AG20443 (cell line): ENCODE measurements around the gene CHML.

Source experiments
- DNase-seq: peaks from one replicate; pipeline ENCODE4 v3.0.0; 2012; ENCODE audit warnings: low spot score, mixed read lengths

The CHML gene

DNA sequence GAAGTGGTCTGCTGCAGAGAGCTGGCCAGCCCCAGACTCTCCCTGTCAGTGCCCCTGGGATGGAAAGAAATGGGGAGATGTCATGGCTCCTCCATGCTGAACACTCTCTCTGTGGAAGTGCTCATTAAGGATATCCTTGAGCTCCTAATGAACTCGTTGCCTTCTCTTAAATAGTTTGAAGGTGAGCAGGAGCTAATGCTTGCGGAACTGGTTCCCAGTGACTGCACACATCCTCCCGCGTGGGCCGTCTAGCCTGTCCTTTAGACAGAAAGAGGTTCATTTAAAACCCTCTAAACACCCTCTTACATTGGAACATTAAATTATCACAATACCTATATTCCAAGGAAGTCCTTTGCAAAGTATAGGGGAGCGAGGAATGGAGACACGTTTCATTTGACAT is 6.0 kb upstream of the CHML start:
- DNase-seq, result no peak

- peak; percentile 13 for DNase-seq
Observed at GRCh38 chr1:241645199-241645598, 5.0 kb upstream of the CHML start.

GRCh38 chr1:241644259-241644658 is 4.1 kb upstream of the CHML start:
- no peak for DNase-seq

- no peak for DNase-seq
Observed at GRCh38 chr1:241642593-241642944, 2.4 kb upstream of the CHML start.

DNA sequence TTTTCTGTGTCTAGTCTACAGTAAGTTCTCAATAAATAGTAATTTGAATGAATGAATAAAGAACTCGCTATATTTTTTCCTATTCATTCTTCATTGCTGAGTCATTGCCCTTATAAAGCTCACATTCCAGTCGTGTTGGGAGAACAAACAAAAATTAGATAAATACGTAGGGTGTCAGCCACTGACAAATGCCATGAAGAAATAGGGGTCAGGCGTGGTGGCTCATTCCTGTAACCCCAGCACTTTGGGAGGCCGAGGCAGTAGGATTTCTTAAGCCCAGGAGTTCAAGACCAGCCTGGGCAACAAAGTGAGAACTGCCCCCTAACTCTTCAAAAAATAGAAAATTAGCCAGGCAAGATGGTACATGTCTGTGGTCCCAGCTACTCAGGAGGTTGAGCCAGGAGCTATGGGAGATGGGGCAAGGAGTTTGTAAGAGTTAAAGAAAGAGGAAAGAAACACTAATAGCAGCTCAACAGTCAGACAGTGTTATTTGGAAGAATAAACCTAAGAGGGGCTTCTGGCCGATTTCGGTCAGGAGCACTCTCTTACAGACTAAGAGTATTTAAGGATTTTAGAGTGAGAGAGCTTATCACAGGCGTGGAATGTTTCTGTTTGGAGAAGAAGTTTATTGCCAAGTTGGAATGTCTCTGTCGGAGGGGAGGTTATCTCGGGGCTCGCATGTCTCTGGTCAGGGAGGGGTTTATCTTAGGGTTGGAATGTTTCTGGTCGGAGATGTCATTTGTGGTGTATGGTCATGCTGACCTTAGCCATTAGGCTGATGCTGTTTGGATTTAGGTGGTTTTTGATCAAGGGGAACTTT is 1.8 kb upstream of the CHML start:
- peak; percentile 45 for DNase-seq

DNA sequence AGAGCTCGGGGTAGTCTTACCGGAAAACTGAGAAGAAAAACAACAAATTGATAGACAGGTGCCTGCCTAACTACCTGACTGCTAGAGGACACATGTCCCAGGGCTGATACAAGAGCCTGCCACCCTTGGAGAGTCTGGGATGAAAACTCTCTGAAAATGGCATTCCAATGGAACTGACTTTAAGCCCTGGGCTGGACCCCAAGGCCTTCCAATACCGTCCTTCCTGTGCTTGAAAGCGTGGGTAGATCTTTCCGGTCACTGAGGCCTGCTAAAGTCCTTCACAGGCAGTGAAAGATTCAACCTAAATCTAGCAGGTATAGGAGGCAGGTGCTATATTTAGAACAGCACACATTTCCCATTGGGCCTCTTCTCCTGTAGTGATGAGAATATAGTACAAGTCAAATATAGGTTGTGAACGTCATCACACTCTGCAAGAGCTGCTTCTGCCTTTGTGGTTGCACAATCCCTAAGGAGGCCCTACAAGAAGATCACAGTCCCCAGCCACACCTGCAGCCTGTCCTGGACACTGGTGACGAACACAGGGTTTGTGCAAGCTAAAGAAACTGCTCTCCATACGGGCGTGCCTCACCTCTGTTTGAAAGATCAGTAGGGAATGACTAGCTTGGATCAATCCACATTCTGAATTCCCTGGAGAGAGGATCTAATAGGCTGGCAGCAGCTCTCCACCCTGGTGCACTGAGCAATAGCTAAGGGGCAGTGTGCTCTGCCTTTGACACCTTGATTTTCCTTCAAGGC is 876 bp upstream of the CHML start:
- DNase-seq, result no peak

- peak; percentile 49 for DNase-seq
Observed at GRCh38 chr1:241639623-241640148, 483 bp downstream of the CHML start.

- no peak for DNase-seq
Observed at GRCh38 chr1:241638909-241639622, 1.1 kb downstream of the CHML start.

- DNase-seq, result no peak
Observed at GRCh38 chr1:241638099-241638682, 2.0 kb downstream of the CHML start.

- DNase-seq, result no peak
Observed at GRCh38 chr1:241637604-241638003, 2.6 kb downstream of the CHML start.

DNA sequence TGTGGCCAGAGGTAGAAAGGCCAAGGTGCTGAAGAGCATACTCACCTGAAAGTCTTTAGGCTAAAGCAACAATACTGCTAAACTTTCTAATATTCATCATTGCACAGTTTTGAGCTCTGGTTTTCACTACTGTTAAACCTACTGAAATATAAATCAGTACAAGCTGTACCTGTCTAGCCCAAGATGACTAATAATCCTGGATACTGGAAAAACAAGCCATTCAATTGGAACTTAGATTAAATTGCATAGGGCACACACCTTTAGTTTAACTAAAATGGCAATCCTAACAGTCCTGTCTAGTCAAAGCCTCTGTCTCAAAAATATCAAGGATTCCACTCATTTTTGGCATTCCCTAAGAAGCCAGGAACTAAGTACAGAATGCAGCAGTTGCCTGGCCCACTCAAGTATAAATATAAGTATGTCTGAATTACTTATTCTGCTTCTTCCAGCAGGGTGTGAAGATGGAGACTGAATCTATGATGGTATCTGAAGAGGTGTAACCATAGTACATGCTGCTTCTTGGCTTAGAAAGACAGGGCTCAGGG is 3.1 kb downstream of the CHML start:
- no peak for DNase-seq

DNA sequence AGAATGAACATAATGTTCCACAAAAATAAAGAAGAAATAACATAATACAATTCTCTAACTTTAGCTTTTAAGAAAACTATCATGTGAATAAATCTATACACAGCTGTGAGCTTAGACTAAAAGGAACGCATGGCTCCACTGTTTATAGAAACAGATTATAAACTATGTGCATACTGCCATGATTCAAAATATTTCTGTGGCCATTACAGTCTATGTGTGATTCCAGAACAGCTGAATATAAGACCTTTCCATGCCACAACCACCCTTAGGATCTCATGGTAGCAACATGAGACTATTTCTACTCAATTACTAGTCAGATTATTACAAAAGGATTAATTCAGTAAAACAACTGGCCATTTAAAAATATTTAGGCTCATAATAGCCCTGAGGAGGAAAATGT is 3.9 kb downstream of the CHML start:
- no peak for DNase-seq

DNA sequence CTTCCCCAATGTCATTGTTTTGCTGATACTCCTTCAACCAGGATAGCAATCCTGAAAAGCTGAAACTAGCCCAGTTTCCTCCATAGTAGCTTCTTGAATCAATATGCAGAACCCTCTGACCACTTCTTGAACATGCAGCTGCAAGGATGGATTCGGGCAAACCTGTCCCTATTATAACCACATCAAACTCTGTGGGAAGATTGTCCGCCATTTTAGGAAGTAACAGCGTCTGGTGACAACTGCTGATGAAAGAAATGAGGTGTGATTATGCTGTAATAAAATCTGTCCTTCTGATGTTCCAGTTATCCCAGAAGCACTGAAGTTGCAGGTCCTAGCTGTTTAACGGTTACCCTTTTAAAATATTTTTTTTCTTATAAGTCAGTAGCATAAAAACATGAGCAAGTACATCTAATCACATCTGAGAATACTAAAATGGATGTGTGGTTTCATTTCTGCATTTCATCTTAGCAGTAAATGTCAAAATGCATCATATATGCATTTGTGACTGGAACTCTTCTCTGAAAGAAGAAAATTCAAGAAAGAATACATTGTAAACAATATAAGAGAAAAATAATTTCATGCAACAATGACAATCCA is 4.5 kb downstream of the CHML start:
- no peak for DNase-seq

DNA sequence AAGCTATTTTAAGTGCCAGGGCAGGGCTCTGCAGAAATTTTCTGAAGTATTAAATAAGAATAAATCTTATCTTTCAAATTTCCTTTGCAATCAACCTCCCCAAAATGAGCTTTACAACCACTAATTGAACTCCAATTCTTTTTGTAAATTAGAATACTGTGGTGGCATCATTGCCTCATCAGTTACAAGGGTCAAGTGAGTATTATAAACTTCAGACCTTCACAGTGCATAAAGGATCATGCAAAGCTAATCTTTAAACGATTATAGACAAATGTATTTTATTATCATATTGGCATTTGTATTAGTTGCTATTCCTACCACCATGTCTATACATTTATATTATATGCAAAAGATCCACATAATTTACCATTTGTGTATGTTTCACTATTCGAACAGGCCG is 7.2 kb downstream of the CHML start:
- no peak for DNase-seq

DNA sequence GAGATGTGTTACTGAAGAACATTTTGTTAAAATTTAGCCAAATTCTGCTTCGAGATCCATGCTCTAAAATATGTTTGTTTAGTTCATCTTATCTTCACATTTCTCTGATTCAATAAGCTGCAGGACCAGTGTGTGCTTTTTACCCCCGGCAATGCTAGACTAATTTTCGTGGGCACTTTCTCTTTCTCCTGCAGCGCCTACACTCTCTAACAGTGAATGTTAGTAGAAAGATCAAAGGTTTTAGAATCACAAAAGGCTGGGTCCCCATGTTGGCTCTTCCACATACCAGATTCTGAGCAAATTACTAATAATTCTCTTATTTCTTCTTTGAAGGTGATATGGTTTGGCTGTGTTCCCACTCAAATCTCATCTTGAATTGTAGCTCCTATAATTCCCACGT is 8.5 kb downstream of the CHML start:
- no peak for DNase-seq

- no peak for DNase-seq
Observed at GRCh38 chr1:241630899-241631298, 9.3 kb downstream of the CHML start.

DNA sequence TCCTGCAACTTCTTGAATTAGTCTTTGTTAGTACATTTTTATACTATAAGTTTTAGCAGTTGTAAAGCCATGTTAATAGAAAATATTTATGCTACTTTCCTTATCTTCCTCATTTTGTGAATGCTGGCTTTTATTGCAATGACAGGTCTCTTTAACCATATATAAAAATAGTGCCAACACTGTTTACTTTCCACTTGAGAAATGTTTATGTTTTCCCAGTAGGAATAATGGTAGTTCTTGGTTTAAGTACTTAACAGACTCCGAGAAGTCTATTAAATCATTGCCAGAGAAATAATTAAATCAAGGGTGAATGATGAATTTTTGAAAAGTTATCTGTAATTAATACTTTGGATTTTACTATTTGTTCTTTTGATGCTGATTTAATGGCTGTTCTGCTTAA is 9.7 kb downstream of the CHML start:
- no peak for DNase-seq

DNA sequence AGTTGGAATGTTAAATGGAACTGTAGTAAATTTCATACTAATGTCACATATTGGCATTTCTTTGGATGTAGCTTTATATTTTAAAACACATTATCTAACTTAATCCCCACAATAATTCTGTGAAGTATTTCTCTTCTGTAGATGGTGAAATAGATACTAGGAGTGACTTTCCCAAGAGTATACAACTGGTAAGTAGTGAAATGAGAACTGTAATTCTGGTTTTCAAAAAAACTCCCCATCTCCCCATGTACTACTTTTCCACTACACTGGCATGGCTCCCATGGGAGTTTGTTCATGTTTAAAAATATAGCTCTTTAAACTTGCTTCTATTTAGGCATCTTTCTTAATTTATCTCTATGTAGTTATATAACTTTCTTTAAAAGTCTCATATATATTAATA is 10.2 kb downstream of the CHML start:
- no peak for DNase-seq

GRCh38 chr1:241627453-241628259 is 12.5 kb downstream of the CHML start:
- peak; percentile 67 for DNase-seq

DNA sequence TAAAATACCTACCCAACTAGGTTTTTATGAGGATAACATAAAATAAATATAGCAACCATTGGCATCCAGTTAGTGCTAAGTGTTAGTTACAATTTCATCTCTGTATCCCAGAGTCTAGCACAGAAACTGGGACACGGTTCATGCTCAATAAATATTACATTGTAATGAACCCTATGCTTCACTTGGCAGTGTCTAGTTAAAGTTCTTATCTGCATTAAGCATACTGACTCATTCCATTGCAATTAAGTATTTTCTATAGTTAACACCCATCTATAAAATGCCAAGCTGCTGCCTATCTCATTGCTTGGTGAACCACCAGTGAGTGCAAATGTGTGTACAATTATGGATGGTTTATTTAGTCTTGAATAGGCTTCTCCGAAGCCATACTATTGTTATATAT is 15.2 kb downstream of the CHML start:
- DNase-seq, result no peak

DNA sequence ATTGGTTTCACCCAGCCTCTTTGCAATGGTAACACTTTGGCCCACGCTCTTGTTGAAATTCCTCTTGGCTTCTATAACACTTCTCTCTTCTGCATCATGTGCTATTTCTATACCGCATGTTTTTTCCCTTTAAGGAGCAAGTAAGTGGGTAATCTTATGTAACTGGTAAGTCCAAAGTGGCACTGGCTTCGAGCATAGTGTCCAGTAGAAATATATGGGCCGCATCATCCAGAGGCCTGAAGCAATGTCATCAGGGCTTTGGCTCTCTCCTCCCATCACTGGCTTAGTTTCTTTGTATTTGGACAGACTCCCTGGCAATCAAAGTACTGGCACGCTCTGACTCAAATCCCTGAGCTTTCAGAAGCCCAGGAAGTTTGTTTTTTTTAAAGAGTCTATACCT is 17.5 kb downstream of the CHML start:
- no peak for DNase-seq
